HCEC 1CT (cell line): ENCODE data around the gene CFL2.
"Not testable (repeated sequence)": the region's sequence is repeated elsewhere in the genome, so short reads cannot be mapped to it uniquely, and the experiment has no call there.

Source experiments
- DNase-seq: peaks from one replicate; pipeline ENCODE4 v3.0.0-alpha.2; 2017

CFL2 gene

DNA sequence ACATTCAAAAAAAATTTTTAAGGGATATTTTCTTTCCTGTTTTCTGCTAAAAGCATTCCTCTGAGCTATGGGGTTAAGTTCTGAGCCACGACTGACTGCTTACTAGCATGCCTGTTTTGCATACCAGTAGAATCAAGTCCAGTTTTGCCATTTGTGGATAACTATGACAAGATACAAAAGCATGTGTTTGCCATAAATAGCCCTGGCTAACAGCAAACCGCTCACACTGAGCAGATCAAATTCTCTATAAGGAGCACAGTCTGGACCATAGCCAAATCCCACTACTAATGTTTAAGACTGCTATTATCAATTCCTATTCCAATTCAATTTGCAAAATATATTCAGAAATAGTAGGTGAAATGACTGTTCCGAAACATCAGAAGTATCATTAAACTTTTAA lies 3.2 kb downstream of the CFL2 start:
- DNase-seq = peak; percentile 96

DNA sequence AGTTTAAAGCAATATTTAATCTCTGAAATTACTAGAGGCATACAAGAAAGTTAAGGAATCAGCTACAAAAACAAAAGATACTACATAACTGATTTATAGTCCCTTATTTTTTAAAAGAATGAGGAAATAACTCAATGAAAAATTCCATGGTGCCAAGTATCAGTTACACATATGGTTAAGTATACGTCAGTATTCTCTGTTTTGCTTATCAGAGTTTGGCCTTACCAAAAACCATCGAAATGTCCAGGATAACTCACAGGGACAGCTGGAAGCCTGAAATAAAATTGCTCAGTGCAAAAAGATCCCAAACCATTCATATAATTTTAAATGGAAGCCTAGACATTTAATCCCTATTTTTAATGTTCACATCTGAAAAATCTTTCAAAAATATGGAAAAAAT lies 3.6 kb downstream of the CFL2 start:
- peak; percentile 61 for DNase-seq

DNA sequence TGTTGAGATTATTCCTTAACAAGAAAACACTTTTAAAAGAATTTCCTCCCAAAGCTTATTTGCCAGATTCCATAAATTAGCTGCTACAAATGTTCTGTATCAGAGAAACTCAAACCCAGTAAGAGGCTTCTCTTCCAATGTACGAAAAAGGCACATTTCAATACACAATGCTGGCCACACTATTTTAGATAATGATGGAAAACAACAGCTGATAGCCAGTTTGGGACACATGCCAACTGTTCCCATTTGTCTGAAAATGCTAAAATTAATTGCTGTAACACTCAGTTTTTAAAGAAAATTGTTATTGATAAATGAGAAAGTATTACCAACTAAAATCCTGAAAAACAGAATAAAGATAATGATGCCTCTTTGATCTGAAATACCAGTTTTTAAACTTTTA lies 4.4 kb downstream of the CFL2 start:
- DNase-seq = no peak

DNA sequence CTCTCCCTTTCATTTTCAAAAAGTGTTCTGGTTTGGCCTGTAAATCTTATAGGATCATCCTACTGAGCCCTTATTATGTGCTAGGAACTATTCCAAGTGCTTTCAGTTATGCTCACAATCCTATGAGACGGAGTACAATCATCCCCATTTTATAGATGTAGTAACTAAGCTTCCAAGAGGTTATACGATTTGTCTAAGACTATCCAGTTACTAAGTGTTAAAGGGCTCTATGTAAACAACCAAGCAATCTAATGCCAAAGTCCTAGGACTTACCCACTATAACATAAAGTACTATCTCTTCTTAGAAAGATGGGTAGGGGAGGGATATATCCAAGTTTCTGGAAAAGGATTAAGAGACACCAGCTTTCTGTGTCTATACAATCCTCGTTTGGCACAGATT lies 6.7 kb downstream of the CFL2 start:
- no peak for DNase-seq

DNA sequence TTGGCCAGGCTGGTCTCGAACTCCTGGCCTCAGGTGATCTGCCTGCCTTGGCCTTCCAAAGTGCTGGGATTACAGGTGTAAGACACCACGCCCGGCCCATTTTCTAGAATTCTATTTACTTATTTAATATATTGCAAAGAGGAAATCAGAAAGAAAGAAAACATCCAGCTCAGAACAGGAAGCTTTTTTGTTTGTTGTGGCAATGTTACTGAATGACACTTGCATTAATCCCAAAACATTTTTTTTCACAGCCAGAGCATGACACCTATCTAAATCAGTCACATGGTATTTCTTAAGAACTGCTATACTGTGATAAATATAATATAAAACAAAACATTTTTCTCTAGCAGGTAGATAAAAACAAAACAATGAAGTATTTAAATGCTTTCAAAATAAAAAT lies 12.6 kb downstream of the CFL2 start:
- no peak for DNase-seq

DNA sequence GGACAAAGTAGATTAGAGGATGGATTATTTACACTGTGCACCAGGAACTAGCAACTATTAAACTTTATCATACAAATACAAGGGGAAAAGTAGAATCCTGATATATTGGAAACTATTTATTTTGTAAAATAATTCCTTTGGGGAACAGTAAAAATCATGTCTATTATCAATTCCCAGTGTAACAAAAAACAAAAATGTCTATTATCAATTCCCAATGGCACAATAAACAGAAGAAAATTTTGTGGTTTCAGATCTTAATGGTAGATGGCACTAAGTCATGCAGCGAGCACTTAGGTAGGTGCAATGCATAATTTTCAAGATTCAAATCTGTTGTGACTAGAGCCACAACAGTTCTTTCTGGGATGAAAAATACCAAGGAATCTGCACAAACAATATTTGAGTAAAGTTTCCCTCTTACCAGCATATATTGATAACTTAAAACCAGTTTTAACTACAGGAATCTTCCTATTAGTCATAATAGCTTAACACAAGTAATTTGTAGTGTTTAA lies 13.7 kb downstream of the CFL2 start:
- DNase-seq = no peak

DNA sequence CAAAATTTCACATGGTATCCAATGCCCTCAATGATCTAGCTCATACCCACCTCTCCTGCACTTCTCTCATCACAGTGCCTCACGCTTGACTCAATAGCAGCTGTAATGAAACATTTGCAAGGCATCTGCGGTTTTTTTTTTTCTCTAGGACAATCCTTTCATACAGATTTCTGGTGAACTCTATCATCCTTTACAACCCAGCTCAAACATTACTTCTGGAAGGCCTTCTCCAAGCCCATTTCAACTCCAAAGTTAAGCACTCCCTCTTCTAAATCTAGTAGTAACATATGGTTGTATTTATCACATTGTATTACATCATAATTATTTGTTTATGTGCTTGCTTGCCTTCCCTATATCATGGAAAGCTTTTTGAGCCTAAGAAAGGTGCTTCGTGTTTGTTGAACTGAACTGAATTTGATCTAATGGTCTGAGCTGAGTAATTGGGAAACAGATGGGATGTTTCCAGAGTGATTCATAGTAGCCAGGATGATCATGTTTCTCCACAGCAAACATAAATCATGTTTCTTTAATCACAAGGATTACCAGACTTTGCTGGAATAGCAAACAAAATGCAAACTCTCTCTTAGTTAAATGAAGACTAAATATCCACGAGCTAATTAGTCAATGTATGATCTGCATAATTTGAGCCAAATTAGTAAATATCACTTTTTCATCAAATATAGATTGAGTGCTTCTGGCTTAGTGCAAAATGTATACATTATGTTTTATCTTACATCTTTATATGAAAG lies 14.3 kb downstream of the CFL2 start:
- peak; percentile 96 for DNase-seq

DNA sequence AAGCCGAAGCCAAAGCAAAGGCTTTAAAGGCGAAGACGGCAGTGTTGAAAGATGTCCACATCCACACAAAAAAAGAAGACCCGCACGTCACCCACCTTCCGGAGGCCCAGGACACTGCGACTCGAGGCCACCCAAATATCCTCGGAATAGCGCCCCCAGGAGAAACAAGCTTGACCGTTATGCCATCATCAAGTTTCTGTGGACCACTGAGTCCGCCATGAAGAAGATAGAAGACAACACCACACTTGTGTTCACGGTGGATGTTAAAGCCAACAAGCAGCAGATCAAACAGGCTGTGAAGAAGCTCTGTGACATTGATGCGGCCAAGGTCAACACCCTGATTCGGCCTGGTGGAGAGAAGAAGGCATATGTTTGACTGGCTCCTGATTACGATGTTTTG lies 20.2 kb downstream of the CFL2 start:
- not testable (repeated sequence) for DNase-seq

DNA sequence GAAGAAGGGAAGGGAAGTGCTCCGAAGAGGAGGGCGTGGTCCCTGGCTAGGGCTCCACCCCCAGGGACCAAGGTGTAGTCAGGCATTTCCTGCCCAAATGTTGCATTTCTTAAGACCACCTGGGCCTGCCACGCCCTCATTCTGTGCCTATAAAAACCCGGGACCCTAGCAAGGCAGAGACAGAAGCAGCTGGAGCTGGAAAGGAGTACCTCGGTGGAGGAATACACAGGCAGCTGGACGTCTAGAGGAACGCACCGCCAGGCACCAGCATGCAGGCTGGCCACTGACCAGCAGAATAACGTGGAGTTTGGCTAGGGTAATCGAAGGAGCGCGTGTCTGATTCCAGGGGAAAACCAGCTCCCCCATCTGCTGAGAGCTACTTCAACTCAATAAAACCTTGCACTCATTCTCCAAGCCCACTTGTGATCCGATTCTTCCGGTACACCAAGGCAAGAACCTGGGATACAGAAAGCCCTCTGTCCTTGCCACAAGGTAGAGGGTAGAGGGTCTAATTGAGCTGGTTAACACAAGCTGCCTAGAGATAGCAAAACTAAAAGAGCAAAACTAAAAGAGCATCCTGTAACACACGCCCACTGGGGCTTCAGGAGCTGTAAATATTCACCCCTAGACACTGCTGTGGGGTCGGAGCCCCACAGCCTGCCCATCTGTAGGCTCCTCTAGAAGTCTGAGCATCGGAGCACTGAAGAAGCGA lies 21.0 kb downstream of the CFL2 start:
- no peak for DNase-seq

DNA sequence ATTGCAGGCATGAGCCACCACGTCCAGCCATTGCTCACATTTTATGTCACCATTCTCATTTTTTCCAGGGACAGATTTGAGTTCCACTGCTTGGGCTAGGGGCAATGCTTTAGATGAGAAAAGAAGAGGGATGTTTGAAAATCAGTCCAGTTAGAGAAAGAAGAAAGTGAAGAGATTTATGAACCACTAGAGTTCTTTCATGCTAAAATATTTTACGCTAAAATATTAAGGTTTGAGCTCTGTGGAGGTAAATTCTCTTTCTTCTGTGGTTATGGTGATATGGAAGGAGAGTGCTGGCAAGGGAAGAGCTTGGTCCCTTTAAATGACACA lies 21.5 kb downstream of the CFL2 start:
- no peak for DNase-seq

DNA sequence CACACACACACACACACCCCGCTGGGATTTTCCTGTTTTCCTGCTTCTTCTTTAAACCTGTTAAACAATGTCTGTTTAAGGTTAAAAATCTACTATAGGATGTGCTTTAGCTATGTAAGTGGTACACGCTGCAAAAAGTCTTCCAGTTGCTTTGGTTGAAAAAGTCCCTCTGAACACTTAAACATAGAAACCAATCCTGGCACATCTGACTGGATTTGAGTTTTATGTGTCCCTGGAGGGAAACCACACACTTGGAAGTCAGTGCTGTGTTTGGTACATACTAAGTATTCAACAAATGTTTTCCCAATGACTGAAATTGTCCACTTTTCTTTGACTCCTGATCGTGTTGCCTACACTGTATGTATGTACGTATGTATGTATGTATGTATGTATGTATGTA lies 22.0 kb downstream of the CFL2 start:
- DNase-seq = no peak

DNA sequence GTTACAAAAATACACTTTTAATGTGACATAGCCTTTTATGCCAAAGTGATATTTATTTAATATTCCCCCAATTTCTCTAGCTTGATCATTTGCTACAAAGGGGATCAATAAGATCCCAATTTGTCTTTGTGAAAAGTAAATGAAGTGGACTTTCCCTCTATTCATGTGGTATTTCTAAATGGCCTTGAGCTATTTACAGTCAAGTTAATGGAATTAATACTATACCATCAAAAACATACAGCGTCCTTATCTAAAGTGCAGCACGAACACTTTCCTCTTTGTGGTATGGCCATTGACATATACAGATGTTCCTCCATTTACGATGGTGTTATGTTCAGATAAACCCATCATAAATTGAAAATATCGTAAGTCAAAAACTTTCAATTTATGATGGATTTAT lies 23.2 kb downstream of the CFL2 start:
- DNase-seq = no peak

DNA sequence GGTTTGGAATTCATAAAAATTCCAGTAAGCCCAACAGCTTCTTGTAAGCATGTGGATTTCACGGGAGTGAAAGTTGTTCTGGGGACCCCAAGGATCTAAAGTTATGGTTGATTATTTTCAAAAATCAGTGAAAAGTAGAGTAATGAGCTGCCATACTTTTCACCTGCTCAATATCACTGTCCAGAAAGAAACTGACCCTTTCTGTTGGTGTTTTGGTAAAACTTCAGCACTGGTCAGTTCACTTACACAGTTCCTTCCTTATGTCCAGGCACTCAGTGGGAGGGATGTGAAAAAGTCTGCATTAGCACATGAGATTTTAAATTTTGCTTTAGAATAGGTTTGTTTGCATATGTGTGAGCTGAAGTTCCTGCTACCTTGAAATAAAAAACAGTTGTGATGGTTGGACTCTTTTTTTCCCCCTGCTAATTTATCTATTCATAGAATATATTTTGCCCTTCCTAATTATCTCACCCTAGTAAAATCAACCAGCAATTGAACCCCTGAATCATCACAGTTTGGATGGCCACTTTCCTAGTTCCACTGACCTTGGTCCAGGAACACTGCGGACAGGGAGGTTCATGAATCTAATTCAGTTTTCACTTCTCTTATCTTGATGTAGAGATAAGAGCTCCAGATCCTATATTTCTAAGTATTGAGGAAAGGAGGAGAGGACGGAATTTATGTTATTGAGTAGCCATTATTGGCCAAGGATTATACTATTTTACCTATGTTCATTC lies 25.8 kb downstream of the CFL2 start:
- no peak for DNase-seq

DNA sequence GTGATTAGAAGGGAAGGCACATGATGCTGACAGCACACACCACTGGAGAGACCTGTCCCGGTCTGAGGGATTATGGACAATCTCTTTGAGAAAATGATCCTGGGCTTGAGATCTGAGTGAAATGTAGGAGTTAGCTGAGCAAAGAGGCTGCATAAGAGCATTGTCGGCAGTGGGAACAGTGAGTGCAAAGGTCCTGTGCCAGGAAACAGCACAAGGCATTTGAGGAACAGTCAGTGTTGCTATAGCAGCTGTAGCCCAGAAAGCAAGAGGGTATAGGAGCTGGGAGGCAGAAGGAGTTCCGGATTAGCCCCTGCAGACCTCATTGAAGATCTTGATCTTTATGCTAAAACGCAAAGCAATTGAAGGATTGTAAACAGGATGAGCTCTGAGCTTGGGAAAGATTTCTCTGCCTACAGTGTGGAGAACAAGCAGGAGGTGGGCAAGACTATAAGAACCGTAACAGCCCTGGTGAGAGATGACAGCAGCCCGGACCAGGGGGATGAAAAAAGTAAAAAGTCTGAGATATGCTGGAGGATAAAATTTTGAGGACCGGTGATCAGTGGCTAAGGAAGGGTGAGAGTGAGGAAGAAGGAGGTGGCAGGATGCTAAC lies 28.5 kb downstream of the CFL2 start:
- DNase-seq = no peak

DNA sequence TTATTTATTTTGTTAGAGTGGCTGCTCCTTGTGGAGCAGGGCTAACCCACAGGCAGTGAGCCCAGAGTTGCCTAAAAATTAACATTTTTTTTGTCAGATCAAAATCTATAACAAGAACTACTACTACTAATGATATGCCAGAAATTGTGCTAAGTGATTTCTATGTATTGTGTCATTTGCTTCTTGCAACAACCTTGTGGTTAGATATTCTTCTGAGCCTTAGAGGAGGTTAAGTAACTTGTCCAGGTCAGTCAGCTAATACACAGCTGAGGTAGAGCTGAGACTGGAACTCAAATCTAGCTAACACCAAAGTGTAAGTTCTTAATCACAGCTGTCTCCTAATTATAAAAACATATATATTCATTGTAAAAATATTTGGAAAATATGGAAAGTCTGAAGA lies 29.8 kb downstream of the CFL2 start:
- DNase-seq = peak; percentile 54

DNA sequence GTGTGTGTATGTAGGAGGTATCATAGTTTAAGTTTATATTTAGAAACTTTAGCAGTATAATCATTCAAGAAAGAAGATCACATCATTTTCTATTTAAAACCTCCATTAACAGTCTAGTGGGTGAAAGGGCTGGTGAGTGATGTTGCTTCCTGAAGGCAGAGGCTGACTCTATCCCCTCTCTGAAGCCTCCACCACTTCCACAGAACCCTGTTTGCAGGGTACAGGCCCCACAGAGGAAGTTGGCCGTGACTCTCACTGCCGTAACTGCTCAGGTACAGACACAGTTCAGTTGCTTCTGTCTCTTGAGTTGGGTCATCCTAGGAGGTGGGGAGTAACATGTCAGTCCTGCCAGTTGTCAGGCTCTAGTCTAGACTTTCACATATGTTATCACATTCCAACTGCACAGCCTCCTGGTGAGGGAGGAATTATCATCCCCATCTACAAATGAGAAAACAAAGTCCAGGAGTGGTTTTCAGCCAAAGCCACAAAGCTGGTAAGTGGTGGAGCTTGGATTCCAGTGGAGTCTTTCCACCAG lies 31.5 kb downstream of the CFL2 start:
- DNase-seq = no peak

DNA sequence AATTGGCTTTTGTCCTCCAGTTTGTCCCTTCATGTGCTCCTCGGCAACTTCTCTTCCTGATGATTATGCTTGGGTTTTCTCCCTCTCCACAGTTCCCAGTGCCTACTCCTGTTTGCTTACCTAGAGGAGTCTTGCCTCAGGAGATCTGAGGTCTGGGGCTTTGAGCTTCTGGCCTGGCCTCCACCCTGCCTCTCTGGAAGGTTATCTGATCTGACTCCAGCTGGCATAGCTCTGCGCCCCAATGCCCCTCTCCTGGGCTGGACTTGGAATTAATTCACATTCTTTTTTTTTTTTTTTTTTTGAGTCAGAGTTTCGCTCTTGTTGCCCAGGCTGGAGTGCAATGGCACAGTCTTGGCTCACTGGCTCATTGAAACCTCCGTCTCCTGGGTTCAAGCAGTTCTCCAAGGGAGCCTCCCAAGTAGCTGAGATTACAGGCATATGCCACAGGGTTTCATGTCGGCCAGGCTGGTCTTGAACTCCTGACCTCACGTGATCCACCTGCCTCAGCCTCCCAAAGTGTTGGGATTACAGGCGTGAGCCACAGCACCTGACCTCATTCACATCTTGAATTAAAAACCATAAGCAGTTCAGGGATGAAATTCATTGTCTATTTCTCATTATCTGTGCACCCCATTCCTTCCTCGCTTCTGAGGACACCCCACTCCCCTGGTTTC lies 33.5 kb downstream of the CFL2 start:
- DNase-seq = no peak

DNA sequence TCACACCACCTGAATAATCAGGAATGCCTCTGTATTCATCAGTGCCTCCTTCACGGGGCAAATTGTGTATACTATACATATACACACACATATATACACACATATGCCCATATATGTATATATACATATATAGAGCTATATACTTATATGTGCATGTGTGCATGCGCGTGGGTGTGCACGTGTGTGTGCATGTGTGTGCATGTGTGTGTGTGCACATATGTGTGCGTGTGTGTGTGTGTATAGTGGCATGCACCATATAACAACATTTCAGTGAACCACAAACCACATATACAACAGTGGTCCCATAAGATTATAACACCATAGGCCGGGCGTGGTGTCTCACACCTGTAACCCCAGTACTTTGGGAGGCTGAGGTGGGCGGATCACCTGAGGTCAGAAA lies 35.7 kb downstream of the CFL2 start:
- DNase-seq = no peak

DNA sequence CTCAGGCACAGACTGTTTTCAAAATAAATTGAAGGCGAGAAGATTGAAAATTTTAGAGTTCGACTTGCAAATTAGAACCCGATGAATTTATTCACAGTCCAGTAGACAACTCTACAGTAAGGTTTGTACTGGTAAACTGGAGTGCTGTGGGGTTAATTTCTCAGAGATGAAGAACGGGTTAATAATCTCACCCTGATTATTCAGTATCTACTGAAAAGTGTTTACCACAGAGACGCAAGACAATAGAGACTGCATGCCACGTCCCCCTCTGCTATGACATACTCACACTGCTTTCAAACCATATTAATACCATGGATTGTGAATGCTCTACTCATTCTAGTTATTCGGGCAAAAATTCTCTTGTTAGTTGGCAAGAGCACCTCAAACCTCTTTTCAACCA lies 36.1 kb downstream of the CFL2 start:
- DNase-seq = no peak

DNA sequence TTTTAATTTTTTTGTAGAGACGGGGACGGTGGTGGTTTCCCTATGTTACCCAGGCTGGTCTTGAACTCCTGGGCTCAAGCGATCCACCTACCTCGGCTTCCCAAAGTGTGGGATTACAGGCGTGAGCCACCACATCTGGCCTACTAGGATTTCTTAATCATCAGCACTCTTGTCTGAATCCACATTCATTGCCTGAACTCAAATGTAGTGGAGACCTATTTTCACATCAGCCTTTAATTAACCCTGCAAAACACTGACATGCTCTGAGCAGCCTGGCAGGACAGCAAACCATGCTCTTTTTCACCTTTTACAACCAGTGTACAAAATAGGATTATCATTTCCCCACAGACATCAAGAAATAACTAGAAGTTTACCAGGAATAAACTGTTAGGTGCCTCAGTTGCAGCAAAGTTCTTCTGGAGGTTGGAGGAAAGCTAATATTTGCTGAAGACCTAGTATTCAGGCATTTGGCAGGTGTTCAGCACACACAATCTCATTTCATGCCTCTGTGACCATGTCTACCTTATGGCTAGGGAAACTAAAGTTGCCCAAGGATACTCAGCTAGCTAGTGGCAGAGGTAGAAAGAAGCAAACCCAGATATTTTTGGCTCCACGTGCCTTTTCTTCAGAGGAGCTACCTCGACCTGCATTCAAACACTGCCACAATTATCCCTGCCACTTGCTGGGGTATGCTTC lies 37.7 kb downstream of the CFL2 start:
- no peak for DNase-seq

DNA sequence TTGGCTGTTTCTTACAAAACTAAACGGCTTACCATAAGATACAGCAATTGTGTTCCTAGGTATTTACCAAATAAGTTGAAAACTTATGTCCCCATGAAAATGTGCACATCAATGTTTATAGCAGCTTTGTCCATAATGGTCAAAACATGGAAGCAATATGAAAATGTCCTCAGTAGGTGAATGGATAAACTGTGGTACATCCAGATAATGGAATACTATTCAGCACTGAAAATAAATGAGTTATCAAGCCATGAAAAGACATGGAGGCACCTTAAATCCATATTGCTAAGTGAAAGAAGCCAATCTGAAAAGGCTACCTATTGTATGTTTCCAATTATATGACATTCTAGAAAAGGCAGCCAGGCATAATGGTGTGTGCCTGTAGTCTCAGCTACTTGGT lies 40.7 kb downstream of the CFL2 start:
- no peak for DNase-seq

DNA sequence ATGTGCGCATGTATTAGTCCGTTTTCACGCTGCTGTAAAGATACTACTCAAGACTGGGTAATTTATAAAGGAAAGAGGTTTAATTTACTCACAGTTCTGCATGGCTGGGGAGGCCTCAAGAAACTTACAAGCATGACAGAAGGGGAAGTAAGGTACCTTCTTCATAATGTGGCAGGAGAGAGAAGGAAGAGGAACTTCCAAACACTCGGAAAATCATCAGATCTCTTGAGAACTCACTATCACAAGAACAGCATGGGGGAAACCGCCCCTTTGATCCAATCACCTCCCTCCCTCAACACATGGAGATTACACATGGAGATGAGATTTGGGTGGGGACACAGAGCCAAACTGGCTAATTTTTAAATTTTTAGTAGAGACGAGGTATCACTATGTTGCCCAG lies 42.7 kb downstream of the CFL2 start:
- no peak for DNase-seq
